ENCODE data around the gene FLT4.

FLT4 gene

GRCh38 chr5:180592176-180592575, 57.2 kb downstream of the FLT4 start:
- DNase-seq (ENCODE audit: low read depth), result no peak

- no peak for DNase-seq (ENCODE audit: low read depth)
These were observed 58.0 kb downstream of the FLT4 start, which contains the start of gene SCGB3A1 for GRCh38 chr5:180591311-180591887. SCGB3A1 (minus strand) TSS chr5:180591499; CDS start chr5:180591462, 37 bp downstream.

- DNase-seq (ENCODE audit: low read depth), result no peak
These were observed 58.7 kb downstream of the FLT4 start for GRCh38 chr5:180590543-180591310.

GRCh38 chr5:180589771-180590542, 59.4 kb downstream of the FLT4 start:
- no peak for DNase-seq (ENCODE audit: low read depth)

- no peak for DNase-seq (ENCODE audit: low read depth)
These were observed 62.5 kb downstream of the FLT4 start for GRCh38 chr5:180586870-180587269.

GRCh38 chr5:180586204-180586603, 63.2 kb downstream of the FLT4 start:
- DNase-seq (ENCODE audit: low read depth), result no peak

- no peak for DNase-seq (ENCODE audit: low read depth)
These were observed 65.7 kb downstream of the FLT4 start for GRCh38 chr5:180583738-180584137.

- no peak for DNase-seq (ENCODE audit: low read depth)
These were observed 68.7 kb downstream of the FLT4 start for GRCh38 chr5:180580681-180581080.

- DNase-seq (ENCODE audit: low read depth), result no peak
These were observed 73.8 kb downstream of the FLT4 start for GRCh38 chr5:180575571-180575970.

- DNase-seq (ENCODE audit: low read depth), result no peak
These were observed 80.5 kb downstream of the FLT4 start for GRCh38 chr5:180568914-180569313.

- DNase-seq (ENCODE audit: low read depth), result no peak
These were observed 85.4 kb downstream of the FLT4 start for GRCh38 chr5:180563994-180564393.

- DNase-seq (ENCODE audit: low read depth), result no peak
These were observed 91.2 kb downstream of the FLT4 start for GRCh38 chr5:180558232-180558631.

GRCh38 chr5:180557217-180557809, 92.1 kb downstream of the FLT4 start:
- peak; percentile 24 for DNase-seq (ENCODE audit: low read depth)

- no peak for DNase-seq (ENCODE audit: low read depth)
These were observed 94.1 kb downstream of the FLT4 start for GRCh38 chr5:180555168-180555921.

GRCh38 chr5:180553530-180553929, 95.9 kb downstream of the FLT4 start:
- DNase-seq (ENCODE audit: low read depth), result no peak
